GM21786 (cell line): ENCODE results near the gene ADGRF1.
A peak's percentile ranks its signal among the peaks of the same experiment; 100 is the strongest.
"Not testable (repeated sequence)": the region's sequence is repeated elsewhere in the genome, so short reads cannot be mapped to it uniquely, and the experiment has no call there.

ENCODE experiments used
- ATAC-seq: cut with Tn5 transposase; IDR thresholded peaks from one replicate; pipeline ENCODE4 v1.9.1; 2021; ENCODE audit not compliant: unreplicated experiment

The ADGRF1 gene

GRCh38 chr6:47061309-47062300 is 19.5 kb upstream of the ADGRF1 start:
- ATAC-seq = no peak

GRCh38 chr6:47059216-47059885 is 17.2 kb upstream of the ADGRF1 start:
- no peak for ATAC-seq

- no peak for ATAC-seq
These were observed 15.9 kb upstream of the ADGRF1 start for GRCh38 chr6:47057830-47058540.

- ATAC-seq = no peak
These were observed 14.7 kb upstream of the ADGRF1 start for GRCh38 chr6:47056832-47057231.

GRCh38 chr6:47054302-47054701 is 12.2 kb upstream of the ADGRF1 start:
- not testable (repeated sequence) for ATAC-seq

- ATAC-seq = no peak
These were observed 6.5 kb upstream of the ADGRF1 start for GRCh38 chr6:47048638-47049037.

GRCh38 chr6:47047479-47048407 is 5.6 kb upstream of the ADGRF1 start:
- ATAC-seq = peak; percentile 85

GRCh38 chr6:47047097-47047478 is 5.0 kb upstream of the ADGRF1 start:
- ATAC-seq = no peak

- ATAC-seq = no peak
These were observed 2.3 kb upstream of the ADGRF1 start for GRCh38 chr6:47044397-47044796.

- no peak for ATAC-seq
These were observed 1.2 kb upstream of the ADGRF1 start for GRCh38 chr6:47043286-47043685.

- no peak for ATAC-seq
These were observed 391 bp downstream of the ADGRF1 start for GRCh38 chr6:47041741-47042140.

- ATAC-seq = no peak
These were observed 7.2 kb downstream of the ADGRF1 start for GRCh38 chr6:47034926-47035325.

- ATAC-seq = no peak
These were observed 7.7 kb downstream of the ADGRF1 start for GRCh38 chr6:47034421-47034820.

- ATAC-seq = no peak
These were observed 9.0 kb downstream of the ADGRF1 start for GRCh38 chr6:47032974-47033765.

GRCh38 chr6:47031656-47032055 is 10.5 kb downstream of the ADGRF1 start:
- ATAC-seq = no peak

GRCh38 chr6:47029865-47030561 is 12.1 kb downstream of the ADGRF1 start:
- ATAC-seq = no peak

GRCh38 chr6:47028835-47029360 is 13.2 kb downstream of the ADGRF1 start:
- ATAC-seq = no peak

GRCh38 chr6:47027315-47027714 is 14.8 kb downstream of the ADGRF1 start:
- ATAC-seq = no peak

- no peak for ATAC-seq
These were observed 15.5 kb downstream of the ADGRF1 start for GRCh38 chr6:47026679-47027078.
